Caco-2 (cell line): ENCODE measurements around the gene OFD1. TPM values are rescaled to one million over a fixed set of nuclear protein-coding genes. Genes with fewer than 3 reads are reported as not detected.

ENCODE experiments used
- BruUV-seq: library from RNA; stranded (reverse); fragments of 400-500 nt; replicated peaks from 2 replicates; lab custom pipeline; 2021; lab: Mats Ljungman, UMichigan
- CTCF ChIA-PET: fragments of 300-600 bp; sonication (Branson Sonifier 250); formaldehyde crosslinking; loops from one replicate; lab custom pipeline; 2022; ENCODE audit warnings: antibody characterized with exemption; lab: Charles Lee
- POLR2A ChIA-PET: fragments of 300-600 bp; sonication (Branson Sonifier 250); formaldehyde crosslinking; loops from one replicate; lab custom pipeline; 2022; ENCODE audit warnings: antibody characterized with exemption; lab: Charles Lee
- DNase-seq, 2 experiments: peaks; one replicate each; pipeline versions ENCODE4 v3.0.0 to v3.0.0-alpha.2; 2020 to 2022
- H3K27me3 ChIP-seq: replicated peaks from 2 replicates; pipeline ENCODE4 v1.6.0; 2011; ENCODE audit warnings: low read length; ENCODE audit not compliant: control insufficient read depth, insufficient read depth
- H3K36me3 ChIP-seq: 2 replicates; pipeline ENCODE4 v1.5.1; 2011; ENCODE audit warnings: low read length; ENCODE audit not compliant: control insufficient read depth, insufficient read depth
- H3K4me1 ChIP-seq: fragments of 250-450 bp; sonication (Bioruptor Pico); 2 replicates; pipeline ENCODE4 v1.5.1; 2020; ENCODE audit warnings: mild to moderate bottlenecking
- H3K4me3 ChIP-seq: 2 replicates; pipeline ENCODE4 v1.5.1; 2011; ENCODE audit warnings: low read depth, mild to moderate bottlenecking, control low read depth, low read length
- H3K9me3 ChIP-seq: fragments of 250-450 bp; sonication (Bioruptor Pico); 2 replicates; pipeline ENCODE4 v1.5.1; 2020; ENCODE audit warnings: mild to moderate bottlenecking, moderate library complexity
- H3K27ac Mint-ChIP-seq: one replicate; pipeline ENCODE4 v1.8.0; 2022; ENCODE audit warnings: mixed read lengths; ENCODE audit not compliant: unreplicated experiment
- H3K27me3 Mint-ChIP-seq: one replicate; pipeline ENCODE4 v1.8.0; 2022; ENCODE audit warnings: mixed read lengths; ENCODE audit not compliant: insufficient read depth, unreplicated experiment
- H3K36me3 Mint-ChIP-seq: one replicate; pipeline ENCODE4 v1.8.0; 2022; ENCODE audit warnings: mild to moderate bottlenecking, mixed read lengths; ENCODE audit not compliant: insufficient read depth, unreplicated experiment
- H3K4me1 Mint-ChIP-seq: one replicate; pipeline ENCODE4 v1.8.0; 2022; ENCODE audit warnings: low read depth, mixed read lengths; ENCODE audit not compliant: unreplicated experiment
- H3K4me3 Mint-ChIP-seq: one replicate; pipeline ENCODE4 v1.8.0; 2022; ENCODE audit warnings: mild to moderate bottlenecking, moderate library complexity, mixed read lengths; ENCODE audit not compliant: unreplicated experiment
- H3K9me3 Mint-ChIP-seq: one replicate; pipeline ENCODE4 v1.8.0; 2022; ENCODE audit warnings: mixed read lengths; ENCODE audit not compliant: unreplicated experiment
- intact Hi-C: fragments of 100-400 bp; cut with micrococcal nuclease; formaldehyde crosslinking; loops from one replicate; pipeline ENCODE4 v1.10.0; 2022; ENCODE audit not compliant: unreplicated experiment
- total RNA-seq: library from RNA; stranded (reverse); gene quantifications from 2 replicates; pipeline ENCODE4 v1.2.3, GENCODE V29; 2022
- TF ChIP-seq, protein P1 (sequence below), 2 experiments: fragments of 200-600 bp in 1 of 2; IDR thresholded peaks; 1 replicate in 1 of 2; 2 replicates in 1 of 2; pipeline versions ENCODE4 v1.5.1 to v1.8.0; 2011 to 2022; ENCODE audit warnings: antibody characterized with exemption in 1 of 2, control low read depth in 1 of 2, inconsistent platforms in 1 of 2, low read depth in 1 of 2, low read length in 1 of 2, mild to moderate bottlenecking in 1 of 2, moderate library complexity in 1 of 2; ENCODE audit not compliant: insufficient read depth in 1 of 2, severe bottlenecking in 1 of 2, unreplicated experiment in 1 of 2

OFD1 gene
- total RNA-seq, 1 experiment from 2014 or later = 34.0 TPM

DNA sequence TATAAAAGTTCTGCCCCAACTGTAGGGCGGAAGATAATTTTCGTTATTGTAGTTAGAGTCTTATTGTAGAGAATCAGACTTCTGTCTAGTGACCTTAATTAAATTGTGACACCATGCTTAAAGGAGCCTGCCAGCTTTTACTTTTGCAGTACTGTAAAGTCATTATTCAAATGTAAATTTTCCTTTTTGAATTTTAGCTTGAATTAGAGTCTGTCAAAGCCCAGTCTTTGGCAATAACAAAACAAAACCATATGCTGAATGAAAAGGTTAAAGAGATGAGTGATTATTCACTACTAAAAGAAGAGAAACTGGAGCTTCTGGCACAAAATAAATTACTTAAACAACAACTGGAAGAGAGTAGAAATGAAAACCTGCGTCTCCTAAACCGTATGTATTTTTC lies 21.8 kb downstream of the OFD1 start:
- Histone ChIP-seq H3K27me3 (no peaks in the 10 kb centered on the region), H3K9me3 (no peaks in the 10 kb centered on the region), H3K4me3 (no peak overlapping the region), H3K4me1 (peaks cover 35% of the 10 kb centered on the region), H3K36me3 (no peaks in the 10 kb centered on the region)
- Mint-ChIP-seq H3K27me3 (no peaks in the 10 kb centered on the region), H3K9me3 (no peaks in the 10 kb centered on the region), H3K4me1 (peaks cover 9% of the 10 kb centered on the region), H3K36me3 (peaks cover 44% of the 10 kb centered on the region), H3K27ac (no peak overlapping the region), H3K4me3 (no peak overlapping the region)
- DNase-seq = no peak
- ChIA-PET POLR2A (no interaction called here), CTCF (no interaction called here)
- BruUV-seq = no TSS peak
- TF ChIP-seq, protein P1, sequence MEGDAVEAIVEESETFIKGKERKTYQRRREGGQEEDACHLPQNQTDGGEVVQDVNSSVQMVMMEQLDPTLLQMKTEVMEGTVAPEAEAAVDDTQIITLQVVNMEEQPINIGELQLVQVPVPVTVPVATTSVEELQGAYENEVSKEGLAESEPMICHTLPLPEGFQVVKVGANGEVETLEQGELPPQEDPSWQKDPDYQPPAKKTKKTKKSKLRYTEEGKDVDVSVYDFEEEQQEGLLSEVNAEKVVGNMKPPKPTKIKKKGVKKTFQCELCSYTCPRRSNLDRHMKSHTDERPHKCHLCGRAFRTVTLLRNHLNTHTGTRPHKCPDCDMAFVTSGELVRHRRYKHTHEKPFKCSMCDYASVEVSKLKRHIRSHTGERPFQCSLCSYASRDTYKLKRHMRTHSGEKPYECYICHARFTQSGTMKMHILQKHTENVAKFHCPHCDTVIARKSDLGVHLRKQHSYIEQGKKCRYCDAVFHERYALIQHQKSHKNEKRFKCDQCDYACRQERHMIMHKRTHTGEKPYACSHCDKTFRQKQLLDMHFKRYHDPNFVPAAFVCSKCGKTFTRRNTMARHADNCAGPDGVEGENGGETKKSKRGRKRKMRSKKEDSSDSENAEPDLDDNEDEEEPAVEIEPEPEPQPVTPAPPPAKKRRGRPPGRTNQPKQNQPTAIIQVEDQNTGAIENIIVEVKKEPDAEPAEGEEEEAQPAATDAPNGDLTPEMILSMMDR (IDR thresholded peaks at IDR 0.05; ENCODE audit: insufficient read depth in 1 of 2, low read depth in 1 of 2, low read length in 1 of 2, severe bottlenecking in 1 of 2, unreplicated experiment in 1 of 2) = no peak
- intact Hi-C loops = no loop called here

- POLR2A ChIA-PET = interaction anchor here (1.0 kb wide), 1 partner anchor 17 kb away, joined by 3 read pairs; no protein-coding TSS in a partner anchor
- Histone ChIP-seq H3K4me1 (peaks cover 20% of the 10 kb centered on the region), H3K4me3 (no peak overlapping the region), H3K9me3 (no peaks in the 10 kb centered on the region), H3K36me3 (no peaks in the 10 kb centered on the region), H3K27me3 (no peaks in the 10 kb centered on the region)
- peaks cover 45% of the 10 kb centered on the region for H3K36me3 Mint-ChIP-seq
- no peak for DNase-seq
- BruUV-seq = no TSS peak
- CTCF ChIA-PET = no interaction called here
- H3K4me3 Mint-ChIP-seq = no peak overlapping the region
- H3K27me3 Mint-ChIP-seq = no peaks in the 10 kb centered on the region
- H3K27ac Mint-ChIP-seq = no peak overlapping the region
- TF ChIP-seq, protein P1 (IDR thresholded peaks at IDR 0.05; ENCODE audit: insufficient read depth in 1 of 2, low read depth in 1 of 2, low read length in 1 of 2, severe bottlenecking in 1 of 2, unreplicated experiment in 1 of 2) = no peak
- intact Hi-C loops = no loop called here
- no peaks in the 10 kb centered on the region for H3K4me1 Mint-ChIP-seq
- H3K9me3 Mint-ChIP-seq = no peaks in the 10 kb centered on the region
Observed at GRCh38 chrX:13759152-13759718, 24.7 kb downstream of the OFD1 start.

- peaks cover 9% of the 10 kb centered on the region for H3K4me1 ChIP-seq
- H3K4me3 ChIP-seq = no peak overlapping the region
- Mint-ChIP-seq H3K9me3 (no peaks in the 10 kb centered on the region), H3K27ac (no peak overlapping the region), H3K4me3 (no peak overlapping the region), H3K4me1 (no peaks in the 10 kb centered on the region), H3K27me3 (no peaks in the 10 kb centered on the region), H3K36me3 (peaks cover 53% of the 10 kb centered on the region)
- H3K27me3 ChIP-seq = no peaks in the 10 kb centered on the region
- POLR2A ChIA-PET = no interaction called here
- CTCF ChIA-PET = no interaction called here
- H3K36me3 ChIP-seq = no peaks in the 10 kb centered on the region
- TF ChIP-seq, protein P1 (IDR thresholded peaks at IDR 0.05; ENCODE audit: insufficient read depth in 1 of 2, low read depth in 1 of 2, low read length in 1 of 2, severe bottlenecking in 1 of 2, unreplicated experiment in 1 of 2) = no peak
- intact Hi-C loops = no loop called here
- H3K9me3 ChIP-seq = no peaks in the 10 kb centered on the region
- no peak for DNase-seq
- no TSS peak for BruUV-seq
Observed at GRCh38 chrX:13760426-13760825, 25.9 kb downstream of the OFD1 start.
